Uterus (tissue), 4 donors: Measurements from ENCODE around the gene KRTAP10-12. TPM values are rescaled to one million over a fixed set of nuclear protein-coding genes. Genes with fewer than 3 reads are reported as not detected.

Experiments used
- DNase-seq, 2 donors: peaks; one replicate each; pipeline ENCODE4 v3.0.0-alpha.2; 2019 to 2020
- H3K27ac ChIP-seq, 2 donors: fragments of 200-600 bp; sonication (generic); 1 replicate in 1 of 2; 2 replicates in 1 of 2; pipeline ENCODE4 v1.5.1; 2016 to 2018
- H3K27me3 ChIP-seq, 2 donors: fragments of 200-600 bp; sonication (generic); one replicate each; pipeline ENCODE4 v1.5.1; 2018 to 2019; ENCODE audit warnings: control low read depth in 1 of 2
- H3K36me3 ChIP-seq, 2 donors: fragments of 200-600 bp; sonication (generic); one replicate each; pipeline ENCODE4 v1.5.1; 2019; ENCODE audit warnings: control low read depth in 1 of 2
- H3K4me1 ChIP-seq, 2 donors: fragments of 200-600 bp; sonication (generic); one replicate each; pipeline ENCODE4 v1.5.1; 2018 to 2019; ENCODE audit warnings: control low read depth in 1 of 2
- H3K4me3 ChIP-seq, 2 donors: fragments of 200-600 bp; sonication (generic); 1 replicate in 1 of 2; 2 replicates in 1 of 2; pipeline ENCODE4 v1.5.1; 2018 to 2019; ENCODE audit warnings: mild to moderate bottlenecking in 1 of 2
- H3K9me3 ChIP-seq, 2 donors: fragments of 200-600 bp; sonication (generic); one replicate each; pipeline ENCODE4 v1.5.1; 2019; ENCODE audit warnings: control low read depth in 1 of 2
- CTCF ChIP-seq, 4 experiments: fragments of 200-600 bp in 2 of 4; fragments of 450-650 bp in 2 of 4; sonication (generic) in 2 of 4; IDR thresholded peaks; one replicate each; pipeline ENCODE4 v1.5.1; 2016 to 2019; ENCODE audit warnings: antibody characterized with exemption in 4 of 4, mild to moderate bottlenecking in 2 of 4, moderate library complexity in 1 of 4
- POLR2A ChIP-seq, 2 donors: fragments of 450-650 bp; IDR thresholded peaks; one replicate each; pipeline ENCODE4 v1.6.1; 2016; ENCODE audit warnings: antibody characterized with exemption in 2 of 2, mild to moderate bottlenecking in 1 of 2, moderate library complexity in 1 of 2
- intact Hi-C: fragments of 100-400 bp; cut with DNase I; formaldehyde crosslinking; loops from one replicate; pipeline ENCODE4 v1.15.1; 2023; ENCODE audit warnings: low total_unique reads
- total RNA-seq, 4 donors: library from RNA; depleted of rRNA in 3 of 4; stranded (reverse); fragments of >200 nt in 3 of 4; gene quantifications; one replicate each; pipeline versions ENCODE4 v1.1.0 to v1.2.4, GENCODE V29; 2014 to 2023
- donor health status: DM: yes; HTN: yes; CAD: no.

Gene KRTAP10-12
- total RNA-seq, 4 donors from 2014 or later = not detected

- DNase-seq = no peak
- Histone ChIP-seq H3K4me1 (no peaks in the 10 kb centered on the region), H3K27me3 (no peaks in the 10 kb centered on the region), H3K9me3 (no peaks in the 10 kb centered on the region), H3K36me3 (no peaks in the 10 kb centered on the region), H3K4me3 (no peak overlapping the region), H3K27ac (no peak overlapping the region)
- intact Hi-C loops = no loop called here
- no peak for TF ChIP-seq CTCF (IDR thresholded peaks at IDR 0.05)
- TF ChIP-seq POLR2A (IDR thresholded peaks at IDR 0.05) = no peak
These were observed 45.8 kb upstream of the KRTAP10-12 start for GRCh38 chr21:44650973-44651675.

- no peak for DNase-seq
- no peaks in the 10 kb centered on the region for H3K27me3 ChIP-seq
- no peak overlapping the region for H3K27ac ChIP-seq
- H3K36me3 ChIP-seq = no peaks in the 10 kb centered on the region
- TF ChIP-seq POLR2A (IDR thresholded peaks at IDR 0.05) (no peak), CTCF (IDR thresholded peaks at IDR 0.05) (no peak)
- H3K9me3 ChIP-seq = no peaks in the 10 kb centered on the region
- H3K4me3 ChIP-seq = no peak overlapping the region
- H3K4me1 ChIP-seq = no peaks in the 10 kb centered on the region
- intact Hi-C loops = no loop called here
These were observed 43.8 kb upstream of the KRTAP10-12 start for GRCh38 chr21:44653123-44653522.

- intact Hi-C loops = no loop called here
- Histone ChIP-seq H3K9me3 (no peaks in the 10 kb centered on the region), H3K27me3 (no peaks in the 10 kb centered on the region), H3K4me1 (no peaks in the 10 kb centered on the region), H3K27ac (no peak overlapping the region), H3K4me3 (no peak overlapping the region), H3K36me3 (no peaks in the 10 kb centered on the region)
- no peak for DNase-seq
- no peak for TF ChIP-seq POLR2A (IDR thresholded peaks at IDR 0.05)
- no peak for TF ChIP-seq CTCF (IDR thresholded peaks at IDR 0.05)
These were observed 43.1 kb upstream of the KRTAP10-12 start for GRCh38 chr21:44653656-44654575.

GRCh38 chr21:44654576-44655175 lies 42.3 kb upstream of the KRTAP10-12 start, which contains the start of gene KRTAP12-4:
TSS of gene KRTAP12-4 (minus strand) at chr21:44654659. CDS start at chr21:44654614, 45 bp downstream.
- no peak for DNase-seq
- no peaks in the 10 kb centered on the region for H3K4me1 ChIP-seq
- no peak within 1 kb of the TSS for H3K27ac ChIP-seq
- intact Hi-C loops = no loop called here
- no peaks in the 10 kb centered on the region for H3K27me3 ChIP-seq
- no peaks in the 10 kb centered on the region for H3K36me3 ChIP-seq
- no peaks in the 10 kb centered on the region for H3K9me3 ChIP-seq
- no peak for TF ChIP-seq POLR2A (IDR thresholded peaks at IDR 0.05)
- TF ChIP-seq CTCF (IDR thresholded peaks at IDR 0.05) = no peak
- H3K4me3 ChIP-seq = no peak within 1 kb of the TSS
